GF-D8 (cell line): Measurements from ENCODE around the gene PEX19.

Source experiments
- DNase-seq: peaks from one replicate; lab custom pipeline; 2025; lab: John Stamatoyannopoulos, UW

PEX19 gene

GRCh38 chr1:160239582-160240299 is 45.2 kb downstream of the PEX19 start:
- no peak for DNase-seq

DNA sequence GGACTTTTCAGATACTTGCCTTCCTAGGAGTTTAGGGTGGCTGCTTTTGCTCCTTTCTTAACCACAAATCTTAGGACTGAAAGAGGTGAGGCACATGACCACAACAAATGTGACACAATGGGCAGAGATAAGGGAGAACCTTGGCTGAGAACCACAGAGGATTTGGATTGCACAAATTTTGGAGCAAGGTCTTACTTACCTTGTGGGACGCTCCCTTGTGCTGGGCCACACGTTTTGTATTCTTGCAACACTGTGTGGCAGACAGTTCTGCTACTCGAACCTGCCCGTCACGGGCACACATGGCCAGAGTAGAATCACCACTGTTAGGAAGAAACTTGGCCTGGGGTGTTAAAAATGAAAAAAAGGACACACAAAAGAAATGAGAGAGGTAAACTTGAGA is 46.5 kb downstream of the PEX19 start:
- DNase-seq = no peak

DNA sequence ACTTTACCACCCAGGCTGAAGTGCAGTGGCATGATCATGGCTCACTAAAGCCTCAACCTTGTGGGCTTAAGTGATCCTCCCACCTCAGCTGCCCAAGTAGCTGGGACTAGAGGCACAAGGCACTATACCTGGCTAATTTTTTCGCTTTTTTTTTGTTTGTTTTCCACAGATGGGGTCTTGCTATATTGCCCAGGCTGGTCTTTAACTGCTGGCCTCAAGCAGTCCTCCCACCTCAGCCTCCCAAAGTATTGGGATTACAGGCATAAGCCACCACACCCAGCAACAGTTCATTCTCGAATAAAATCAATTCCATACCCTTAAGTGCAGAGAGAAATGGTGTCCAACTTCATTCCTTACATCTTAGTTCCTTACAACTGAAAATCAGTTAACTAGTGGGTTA is 47.4 kb downstream of the PEX19 start:
- DNase-seq = no peak

- DNase-seq = no peak
Measured at GRCh38 chr1:160236806-160237205, 48.1 kb downstream of the PEX19 start.

- no peak for DNase-seq
Measured at GRCh38 chr1:160232911-160233310, 52.0 kb downstream of the PEX19 start.

DNA sequence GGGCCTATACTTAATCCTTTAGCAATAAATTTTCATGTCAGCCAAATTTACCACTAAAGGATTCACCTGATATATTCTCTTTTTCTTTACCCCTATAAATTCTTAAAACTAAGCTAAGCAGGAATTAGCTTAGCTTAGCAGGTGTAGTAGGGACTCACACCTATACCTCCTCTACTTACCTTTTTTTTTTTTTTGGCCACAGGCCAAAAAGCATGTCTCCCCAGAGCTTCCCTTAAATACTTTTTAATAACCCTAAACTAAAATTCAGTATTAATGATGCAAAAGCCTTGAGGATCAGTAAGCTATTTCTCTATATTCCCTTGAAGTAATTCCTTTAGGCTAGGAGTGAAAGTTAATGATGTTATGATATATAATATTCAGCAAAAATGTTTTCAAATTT is 56.5 kb downstream of the PEX19 start:
- no peak for DNase-seq

GRCh38 chr1:160227561-160227960 is 57.4 kb downstream of the PEX19 start:
- DNase-seq = no peak

- DNase-seq = no peak
Measured at GRCh38 chr1:160227034-160227433, 57.9 kb downstream of the PEX19 start.
